Keratinocyte (primary cell): ENCODE results near the gene CCR6. TPM values are rescaled to one million over a fixed set of nuclear protein-coding genes. Genes with fewer than 3 reads are reported as not detected.

Experiments used
- DNase-seq: peaks from one replicate; pipeline ENCODE4 v3.0.0-alpha.2; 2011; ENCODE audit warnings: low read depth, missing footprints, low spot score
- FAIRE-seq: peaks from 2 replicates; lab custom pipeline; 2011; peaks lifted over from hg19 to GRCh38; lab: Jason Lieb, UNC
- H2AFZ ChIP-seq: 2 replicates; pipeline ENCODE4 v1.6.0; 2012; ENCODE audit warnings: low read length, control low read depth, inconsistent platforms; ENCODE audit not compliant: control insufficient read depth
- H3K27ac ChIP-seq: 2 replicates; pipeline ENCODE4 v1.5.1; 2011; ENCODE audit warnings: low read length; ENCODE audit not compliant: control insufficient read depth, insufficient read depth
- H3K27me3 ChIP-seq: 3 replicates; pipeline ENCODE4 v1.6.0; 2011; ENCODE audit warnings: low read length; ENCODE audit not compliant: control insufficient read depth, insufficient read depth; ENCODE audit errors: extremely low read depth
- H3K36me3 ChIP-seq, 2 experiments: 2 replicates in 1 of 2; 3 replicates in 1 of 2; pipeline ENCODE4 v1.5.1; 2011; ENCODE audit warnings: low read length in 2 of 2, mild to moderate bottlenecking in 1 of 2; ENCODE audit not compliant: control insufficient read depth in 2 of 2, insufficient read depth in 2 of 2; ENCODE audit errors: extremely low read depth in 1 of 2
- H3K4me1 ChIP-seq: 3 replicates; pipeline ENCODE4 v1.5.1; 2011; ENCODE audit warnings: low read length; ENCODE audit not compliant: control insufficient read depth, insufficient read depth; ENCODE audit errors: extremely low read depth
- H3K4me2 ChIP-seq: 3 replicates; pipeline ENCODE4 v1.6.0; 2011; ENCODE audit warnings: low read depth, low read length; ENCODE audit not compliant: control insufficient read depth, insufficient read depth; ENCODE audit errors: extremely low read depth
- H3K4me3 ChIP-seq, 3 experiments: fragments of 200-600 bp in 1 of 3; sonication (generic) in 1 of 3; 2 replicates in 2 of 3; 3 replicates in 1 of 3; pipeline ENCODE4 v1.5.1; 2011 to 2016; ENCODE audit warnings: low read length in 3 of 3, mild to moderate bottlenecking in 3 of 3, control low read depth in 2 of 3, inconsistent platforms in 1 of 3, low read depth in 1 of 3, mixed read lengths in 1 of 3, mixed run types in 1 of 3, moderate library complexity in 1 of 3; ENCODE audit not compliant: control insufficient read depth in 2 of 3, insufficient read depth in 2 of 3; ENCODE audit errors: extremely low read depth in 1 of 3
- H3K79me2 ChIP-seq: 2 replicates; pipeline ENCODE4 v1.6.0; 2012; ENCODE audit warnings: low read length; ENCODE audit not compliant: control insufficient read depth, insufficient read depth
- H3K9ac ChIP-seq: 3 replicates; pipeline ENCODE4 v1.6.0; 2011; ENCODE audit warnings: low read length; ENCODE audit not compliant: control insufficient read depth, insufficient read depth; ENCODE audit errors: extremely low read depth
- H3K9me1 ChIP-seq: 3 replicates; pipeline ENCODE4 v1.6.0; 2011; ENCODE audit warnings: low read length; ENCODE audit not compliant: control insufficient read depth, insufficient read depth; ENCODE audit errors: extremely low read depth
- H3K9me3 ChIP-seq: 2 replicates; pipeline ENCODE4 v1.5.1; 2012; ENCODE audit warnings: low read depth, low read length; ENCODE audit not compliant: control insufficient read depth
- H4K20me1 ChIP-seq: 3 replicates; pipeline ENCODE4 v1.6.0; 2011; ENCODE audit warnings: low read length; ENCODE audit not compliant: control insufficient read depth, insufficient read depth; ENCODE audit errors: extremely low read depth
- EZH2 ChIP-seq: IDR thresholded peaks from one replicate; pipeline ENCODE4 v1.6.1; 2012; ENCODE audit warnings: inconsistent platforms, mild to moderate bottlenecking, low read length, moderate library complexity
- dilution Hi-C: fragments of 300-500 bp; cut with MboI; formaldehyde crosslinking; loops from one replicate; pipeline ENCODE4 v1.7.0; 2020; ENCODE audit warnings: low sequenced_read_pairs; ENCODE audit not compliant: extremely low pct_ligation_motif_present
- polyA plus RNA-seq, 5 experiments: library from polyadenylated mRNA; depleted of rRNA in 3 of 5; stranded (reverse) in 3 of 5; stranded (forward) in 1 of 5; unstranded in 1 of 5; fragments of >200 nt; gene quantifications; 1 replicate in 1 of 5; 2 replicates in 3 of 5; 3 replicates in 1 of 5; pipeline versions ENCODE4 v1.2.1 to v1.2.3, GENCODE V29; 2011 to 2012; ENCODE audit warnings: missing spikeins in 2 of 5, low read depth in 1 of 5, low replicate concordance in 1 of 5
- TF ChIP-seq, protein P1 (sequence below), 3 experiments: IDR thresholded peaks in 1 of 3; conservative IDR thresholded peaks in 1 of 3; optimal IDR thresholded peaks in 1 of 3; 2 replicates in 2 of 3; 3 replicates in 1 of 3; pipeline versions ENCODE3 to v1.5.1; 2011; ENCODE audit warnings: low read length in 3 of 3, mild to moderate bottlenecking in 3 of 3, moderate library complexity in 2 of 3, control low read depth in 1 of 3, inconsistent platforms in 1 of 3; ENCODE audit not compliant: insufficient read depth in 2 of 3; ENCODE audit errors: extremely low read depth in 1 of 3

CCR6 gene
- polyA plus RNA-seq, 1 donor (not counting 4 experiments of a cell fraction or from before 2014, with no cell fraction given), result not detected

DNA sequence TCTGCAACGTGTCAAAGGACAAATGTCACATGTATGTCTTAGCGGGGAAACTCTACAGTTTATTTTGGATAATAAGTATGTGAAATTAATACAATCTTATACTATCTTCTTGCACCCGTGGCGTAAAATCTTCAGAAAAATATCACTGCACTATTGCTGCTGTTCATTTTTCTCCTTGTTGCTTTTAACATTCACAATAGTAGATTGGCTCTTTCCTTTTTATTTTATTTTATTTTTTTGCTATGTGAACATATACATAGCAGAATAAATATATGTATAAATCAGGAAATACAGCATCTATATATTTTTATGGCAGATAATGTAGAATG is 19.5 kb downstream of the CCR6 start:
- Histone ChIP-seq H3K27me3 (peaks cover 8% of the 10 kb centered on the region), H3K79me2 (no peaks in the 10 kb centered on the region), H2AFZ (no peak overlapping the region), H3K9me3 (no peaks in the 10 kb centered on the region), H3K36me3 (no peaks in the 10 kb centered on the region), H4K20me1 (no peaks in the 10 kb centered on the region), H3K4me3 (no peak overlapping the region), H3K4me2 (no peak overlapping the region), H3K9ac (no peak overlapping the region), H3K9me1 (no peaks in the 10 kb centered on the region), H3K4me1 (no peaks in the 10 kb centered on the region), H3K27ac (no peak overlapping the region)
- DNase-seq (no peak), FAIRE-seq (no peak)
- dilution Hi-C loops, result no loop called here
- TF ChIP-seq, protein P1, sequence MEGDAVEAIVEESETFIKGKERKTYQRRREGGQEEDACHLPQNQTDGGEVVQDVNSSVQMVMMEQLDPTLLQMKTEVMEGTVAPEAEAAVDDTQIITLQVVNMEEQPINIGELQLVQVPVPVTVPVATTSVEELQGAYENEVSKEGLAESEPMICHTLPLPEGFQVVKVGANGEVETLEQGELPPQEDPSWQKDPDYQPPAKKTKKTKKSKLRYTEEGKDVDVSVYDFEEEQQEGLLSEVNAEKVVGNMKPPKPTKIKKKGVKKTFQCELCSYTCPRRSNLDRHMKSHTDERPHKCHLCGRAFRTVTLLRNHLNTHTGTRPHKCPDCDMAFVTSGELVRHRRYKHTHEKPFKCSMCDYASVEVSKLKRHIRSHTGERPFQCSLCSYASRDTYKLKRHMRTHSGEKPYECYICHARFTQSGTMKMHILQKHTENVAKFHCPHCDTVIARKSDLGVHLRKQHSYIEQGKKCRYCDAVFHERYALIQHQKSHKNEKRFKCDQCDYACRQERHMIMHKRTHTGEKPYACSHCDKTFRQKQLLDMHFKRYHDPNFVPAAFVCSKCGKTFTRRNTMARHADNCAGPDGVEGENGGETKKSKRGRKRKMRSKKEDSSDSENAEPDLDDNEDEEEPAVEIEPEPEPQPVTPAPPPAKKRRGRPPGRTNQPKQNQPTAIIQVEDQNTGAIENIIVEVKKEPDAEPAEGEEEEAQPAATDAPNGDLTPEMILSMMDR (optimal IDR thresholded peaks at IDR 0.05 in 1 of 3, IDR thresholded peaks at IDR 0.05 in 1 of 3, conservative IDR thresholded peaks at IDR 0.05 in 1 of 3; ENCODE audit: extremely low read depth in 1 of 3, insufficient read depth in 2 of 3, low read length in 3 of 3), result no peak
- no peak for TF ChIP-seq EZH2

GRCh38 chr6:167143041-167143440 is 20.1 kb downstream of the CCR6 start:
- Histone ChIP-seq H3K4me3 (no peak overlapping the region), H2AFZ (no peak overlapping the region), H3K4me1 (no peaks in the 10 kb centered on the region), H3K27me3 (peaks cover 8% of the 10 kb centered on the region), H3K79me2 (no peaks in the 10 kb centered on the region), H3K4me2 (no peak overlapping the region), H3K9me1 (no peaks in the 10 kb centered on the region), H3K9ac (no peak overlapping the region), H3K36me3 (no peaks in the 10 kb centered on the region), H4K20me1 (no peaks in the 10 kb centered on the region), H3K9me3 (no peaks in the 10 kb centered on the region), H3K27ac (no peak overlapping the region)
- no peak for FAIRE-seq
- dilution Hi-C loops, result no loop called here
- TF ChIP-seq EZH2, result no peak
- TF ChIP-seq, protein P1 (optimal IDR thresholded peaks at IDR 0.05 in 1 of 3, IDR thresholded peaks at IDR 0.05 in 1 of 3, conservative IDR thresholded peaks at IDR 0.05 in 1 of 3; ENCODE audit: extremely low read depth in 1 of 3, insufficient read depth in 2 of 3, low read length in 3 of 3), result no peak
- DNase-seq, result no peak
